H1 (cell line): ENCODE measurements around the gene NDUFS3. TPM values are rescaled to one million over a fixed set of nuclear protein-coding genes. Genes with fewer than 3 reads are reported as not detected.

Experiments
- CTCF ChIA-PET: fragments of 300-600 bp; sonication (Branson Sonifier 250); formaldehyde crosslinking; loops from one replicate; lab custom pipeline; 2021; ENCODE audit not compliant: partially characterized antibody; lab: Charles Lee
- POLR2A ChIA-PET: fragments of 300-600 bp; sonication (Branson Sonifier 250); formaldehyde crosslinking; loops from one replicate; lab custom pipeline; 2021; ENCODE audit warnings: inconsistent platforms; ENCODE audit not compliant: partially characterized antibody; lab: Charles Lee
- DNase-seq, 2 experiments: peaks; one replicate each; pipeline versions ENCODE4 v3.0.0 to v3.0.0-alpha.2; 2010 to 2022; ENCODE audit warnings: low spot score in 2 of 2, low read depth in 1 of 2, mixed read lengths in 1 of 2
- FAIRE-seq: peaks from 2 replicates; lab custom pipeline; 2011; peaks lifted over from hg19 to GRCh38; lab: Jason Lieb, UNC
- H2AFZ ChIP-seq: 2 replicates; pipeline ENCODE4 v1.8.1; 2012; ENCODE audit warnings: low read length, inconsistent platforms
- H2AK5ac ChIP-seq: 2 replicates; pipeline ENCODE4 v1.6.1; 2013; ENCODE audit warnings: low read depth, low read length
- H2BK120ac ChIP-seq: replicated peaks from 2 replicates; pipeline ENCODE3; 2013; ENCODE audit warnings: low read depth, low read length, inconsistent platforms
- H2BK12ac ChIP-seq: 2 replicates; pipeline ENCODE4 v1.6.1; 2013; ENCODE audit warnings: low read depth, low read length
- H2BK15ac ChIP-seq: 2 replicates; pipeline ENCODE4 v1.6.1; 2013; ENCODE audit warnings: low read length
- H2BK20ac ChIP-seq: 2 replicates; pipeline ENCODE4 v1.6.1; 2013; ENCODE audit warnings: low read length
- H2BK5ac ChIP-seq: 2 replicates; pipeline ENCODE4 v1.6.1; 2013; ENCODE audit warnings: low read depth, low read length
- H3K14ac ChIP-seq: 2 replicates; pipeline ENCODE4 v1.6.1; 2013; ENCODE audit warnings: inconsistent platforms; ENCODE audit not compliant: insufficient read length
- H3K18ac ChIP-seq: 2 replicates; pipeline ENCODE4 v1.6.1; 2013; ENCODE audit warnings: low read length; ENCODE audit errors: extremely low read depth
- H3K23ac ChIP-seq: 2 replicates; pipeline ENCODE4 v1.6.1; 2013; ENCODE audit warnings: inconsistent platforms; ENCODE audit not compliant: insufficient read length
- H3K23me2 ChIP-seq: 2 replicates; pipeline ENCODE4 v1.6.1; 2013; ENCODE audit warnings: low read depth, low read length
- H3K27ac ChIP-seq: 2 replicates; pipeline ENCODE4 v1.6.1; 2011; ENCODE audit warnings: low read depth, low read length, inconsistent platforms
- H3K27me3 ChIP-seq, 4 experiments: replicated peaks in 1 of 4; 1 replicate in 1 of 4; 2 replicates in 3 of 4; pipeline versions ENCODE4 v1.6.1 to v1.8.1; 2011 to 2013; ENCODE audit warnings: low read length in 3 of 4, mild to moderate bottlenecking in 3 of 4, inconsistent platforms in 2 of 4, mixed read lengths in 2 of 4, moderate library complexity in 1 of 4; ENCODE audit not compliant: control insufficient read depth in 3 of 4, insufficient read depth in 3 of 4; ENCODE audit errors: extremely low read depth in 1 of 4
- H3K36me3 ChIP-seq, 4 experiments: 2 replicates each; pipeline versions ENCODE4 v1.6.1 to v1.8.1; 2011 to 2013; ENCODE audit warnings: mild to moderate bottlenecking in 4 of 4, low read length in 3 of 4, moderate library complexity in 2 of 4, control low read depth in 1 of 4, inconsistent platforms in 1 of 4; ENCODE audit not compliant: insufficient read depth in 4 of 4, control insufficient read depth in 2 of 4
- H3K4ac ChIP-seq: replicated peaks from 2 replicates; pipeline ENCODE3; 2013; ENCODE audit warnings: low read length, low read depth, mixed read lengths, inconsistent platforms; ENCODE audit not compliant: insufficient read length
- H3K4me1 ChIP-seq, 4 experiments: replicated peaks in 1 of 4; 1 replicate in 1 of 4; 2 replicates in 3 of 4; pipeline versions ENCODE4 v1.6.1 to v1.8.1; 2011 to 2013; ENCODE audit warnings: low read length in 3 of 4, inconsistent platforms in 2 of 4, mixed read lengths in 1 of 4; ENCODE audit not compliant: insufficient read depth in 4 of 4, control insufficient read depth in 3 of 4
- H3K4me2 ChIP-seq, 2 experiments: 2 replicates each; pipeline versions ENCODE4 v1.6.1 to v1.8.1; 2011 to 2013; ENCODE audit warnings: low read depth in 2 of 2, low read length in 2 of 2, control low read depth in 1 of 2, inconsistent platforms in 1 of 2, mild to moderate bottlenecking in 1 of 2; ENCODE audit not compliant: insufficient read depth in 1 of 2
- H3K4me3 ChIP-seq, 4 experiments: fragments of 200-600, 300-600 bp in 1 of 4; sonication (generic), shearing (Covaris generic), sonication (Bioruptor Twin) in 1 of 4; 2 replicates each; pipeline versions ENCODE4 v1.5.1 to v1.8.1; 2011 to 2016; ENCODE audit warnings: low read length in 4 of 4, low read depth in 3 of 4, control low read depth in 2 of 4, inconsistent platforms in 2 of 4, mild to moderate bottlenecking in 2 of 4, mixed read lengths in 1 of 4, moderate library complexity in 1 of 4; ENCODE audit not compliant: insufficient read depth in 2 of 4; ENCODE audit errors: extremely low read depth in 1 of 4
- H3K56ac ChIP-seq: replicated peaks from 2 replicates; pipeline ENCODE3; 2013; ENCODE audit warnings: low read depth, mild to moderate bottlenecking, mixed read lengths, low read length, inconsistent platforms; ENCODE audit not compliant: insufficient read length
- H3K79me1 ChIP-seq: 2 replicates; pipeline ENCODE4 v1.6.1; 2013; ENCODE audit warnings: low read depth, low read length, control low read depth
- H3K79me2 ChIP-seq, 2 experiments: 2 replicates each; pipeline versions ENCODE4 v1.6.1 to v1.8.1; 2012 to 2013; ENCODE audit warnings: low read length in 2 of 2, mild to moderate bottlenecking in 2 of 2, inconsistent platforms in 1 of 2; ENCODE audit not compliant: insufficient read depth in 2 of 2, control insufficient read depth in 1 of 2
- H3K9ac ChIP-seq, 4 experiments: replicated peaks in 1 of 4; 1 replicate in 1 of 4; 2 replicates in 3 of 4; pipeline versions ENCODE4 v1.6.1 to v1.8.1; 2011 to 2013; ENCODE audit warnings: low read depth in 3 of 4, low read length in 3 of 4, control low read depth in 2 of 4, mild to moderate bottlenecking in 2 of 4, moderate library complexity in 2 of 4, inconsistent platforms in 1 of 4; ENCODE audit errors: extremely low read depth in 1 of 4
- H3K9me3 ChIP-seq, 2 experiments: 2 replicates each; pipeline versions ENCODE4 v1.6.1 to v1.8.1; 2012 to 2013; ENCODE audit warnings: mild to moderate bottlenecking in 2 of 2, moderate library complexity in 2 of 2, control low read depth in 1 of 2, inconsistent platforms in 1 of 2, low read depth in 1 of 2, low read length in 1 of 2, mixed read lengths in 1 of 2; ENCODE audit not compliant: insufficient read depth in 2 of 2
- H4K20me1 ChIP-seq, 2 experiments: replicated peaks in 1 of 2; 2 replicates each; pipeline versions ENCODE3 to v1.8.1; 2011 to 2013; ENCODE audit warnings: inconsistent platforms in 2 of 2, low read length in 2 of 2, mild to moderate bottlenecking in 1 of 2; ENCODE audit not compliant: insufficient read depth in 2 of 2, control insufficient read depth in 1 of 2
- H4K5ac ChIP-seq: 2 replicates; pipeline ENCODE4 v1.6.1; 2013; ENCODE audit warnings: low read length, low read depth, mixed read lengths, inconsistent platforms; ENCODE audit not compliant: insufficient read length
- H4K8ac ChIP-seq: 2 replicates; pipeline ENCODE4 v1.8.0; 2013; ENCODE audit warnings: mild to moderate bottlenecking, moderate library complexity, low read length, inconsistent platforms; ENCODE audit not compliant: insufficient read depth; ENCODE audit errors: extremely low read depth
- H4K91ac ChIP-seq: replicated peaks from 2 replicates; pipeline ENCODE3; 2013; ENCODE audit warnings: low read length, mixed read lengths, inconsistent platforms; ENCODE audit not compliant: insufficient read length
- ASH2L ChIP-seq: fragments of 200-600, 300-600 bp; sonication (generic); IDR thresholded peaks from one replicate; pipeline ENCODE4 v1.7.1; 2017; ENCODE audit warnings: low read length
- CHD1 ChIP-seq: IDR thresholded peaks from 2 replicates; pipeline ENCODE4 v1.6.1; 2012; ENCODE audit warnings: low read depth, low read length, improper control_type of control experiment
- EGR1 ChIP-seq: IDR thresholded peaks from 2 replicates; pipeline ENCODE4 v1.6.1; 2011; ENCODE audit warnings: low read depth, low read length, borderline replicate concordance
- EZH2 ChIP-seq: fragments of 200-600 bp; sonication (generic); IDR thresholded peaks from 2 replicates; pipeline ENCODE4 v1.7.1; 2012; ENCODE audit warnings: low read depth, mild to moderate bottlenecking, moderate library complexity, low read length, inconsistent platforms; ENCODE audit not compliant: severe bottlenecking
- GABPA ChIP-seq: IDR thresholded peaks from 2 replicates; pipeline ENCODE4 v1.6.1; 2011; ENCODE audit warnings: mild to moderate bottlenecking, low read length, moderate library complexity, borderline replicate concordance; ENCODE audit not compliant: insufficient read depth
- HDAC6 ChIP-seq: IDR thresholded peaks from one replicate; pipeline ENCODE4 v1.7.1; 2012; ENCODE audit warnings: low read depth, mild to moderate bottlenecking, inconsistent platforms, low read length, moderate library complexity
- JUND ChIP-seq: IDR thresholded peaks from 2 replicates; pipeline ENCODE4 v1.6.1; 2011; ENCODE audit warnings: mild to moderate bottlenecking, improper control_type of control experiment, low read length
- RXRA ChIP-seq: IDR thresholded peaks from 2 replicates; pipeline ENCODE4 v1.6.1; 2011; ENCODE audit warnings: low read depth, mild to moderate bottlenecking, low read length, moderate library complexity; ENCODE audit not compliant: insufficient read depth
- SP2 ChIP-seq: IDR thresholded peaks from 2 replicates; pipeline ENCODE4 v1.6.1; 2012; ENCODE audit warnings: mild to moderate bottlenecking, low read length, inconsistent platforms
- SUZ12 ChIP-seq: fragments of 200-600 bp; sonication (generic); IDR thresholded peaks from 2 replicates; pipeline ENCODE4 v1.6.1; 2012; ENCODE audit warnings: mild to moderate bottlenecking, inconsistent platforms, low read length, moderate library complexity, mixed read lengths
- TAF1 ChIP-seq: IDR thresholded peaks from 2 replicates; pipeline ENCODE4 v1.6.1; 2011; ENCODE audit warnings: mild to moderate bottlenecking, low read depth, low read length
- TBP ChIP-seq: IDR thresholded peaks from 2 replicates; pipeline ENCODE4 v1.6.1; 2011; ENCODE audit warnings: low read depth, low read length, improper control_type of control experiment
- ZNF274 ChIP-seq: IDR thresholded peaks from 2 replicates; pipeline ENCODE4 v1.7.0; 2012; ENCODE audit warnings: low read length, borderline replicate concordance; ENCODE audit errors: extremely low read depth
- WGBS, 2 experiments: shearing (Covaris generic) in 1 of 2; methylation state at CpG; one replicate each; pipeline versions ENCODE4 v1.1.6 to v1.1.7; 2013 to 2015; ENCODE audit warnings: low lambda C conversion rate in 2 of 2, mixed read lengths in 2 of 2, inconsistent platforms in 1 of 2, low coverage in 1 of 2, missing lambda C conversion rate in 1 of 2; ENCODE audit not compliant: insufficient replicate concordance in 2 of 2, insufficient coverage in 1 of 2, insufficient read length in 1 of 2; ENCODE audit errors: extremely low coverage in 1 of 2, missing lambda C conversion rate in 1 of 2; 5-methylcytosine and 5-hydroxymethylcytosine counted together
- polyA plus RNA-seq, 7 experiments: library from polyadenylated mRNA; depleted of rRNA in 3 of 7; stranded (reverse) in 5 of 7; unstranded in 2 of 7; fragments of >200 nt in 5 of 7; fragments of 200-250 nt in 2 of 7; gene quantifications; 1 replicate in 5 of 7; 2 replicates in 1 of 7; 4 replicates in 1 of 7; pipeline versions ENCODE4 v1.2.1 to v1.2.3, GENCODE V29; 2011 to 2013; ENCODE audit warnings: missing spikeins in 2 of 7, mixed read lengths in 2 of 7
- total RNA-seq: library from RNA; stranded (reverse); fragmentation: NEBNext Ultra II Directional; extraction: Animal tissue kit (Norgen Biotek cat#: 25700); gene quantifications from 2 replicates; pipeline ENCODE4 v1.2.1, GENCODE V29; 2021

Gene NDUFS3
- total and polyA plus RNA-seq, 2 of the 8 experiments (the other 6 are each of a cell fraction or from before 2014, with no cell fraction given): 135 to 241 TPM

GRCh38 chr11:47531666-47532065, 47.2 kb upstream of the NDUFS3 start:
- 91% methylated on average over 2 of the region's 3 CpGs; no CpG with 5 or more reads in 1 of the 2 experiments for WGBS, 2 experiments
- Histone ChIP-seq H2BK15ac (no peak overlapping the region), H2BK5ac (no peak overlapping the region), H2BK20ac (no peak overlapping the region), H3K9me3 (no peaks in the 10 kb centered on the region), H4K20me1 (peaks cover 23% of the 10 kb centered on the region in 2 experiments), H4K91ac (no peak overlapping the region), H3K79me1 (no peaks in the 10 kb centered on the region), H3K4me3 (no peak overlapping the region), H2AK5ac (no peak overlapping the region), H3K4ac (no peak overlapping the region), H3K23ac (no peak overlapping the region), H3K14ac (no peak overlapping the region), H3K23me2 (no peaks in the 10 kb centered on the region), H2BK120ac (no peak overlapping the region), H2BK12ac (no peak overlapping the region), H3K27ac (no peak overlapping the region), H4K8ac (no peak overlapping the region), H3K18ac (no peak overlapping the region), H3K36me3 (peaks cover 0 to 8% (median 0%) of the 10 kb centered on the region in 4 experiments; a peak in 1 of 8 replicates), H3K27me3 (no peaks in the 10 kb centered on the region), H3K56ac (no peak overlapping the region), H3K4me2 (no peak overlapping the region), H4K5ac (no peak overlapping the region), H3K79me2 (peaks cover 20 to 99% of the 10 kb centered on the region in 2 experiments)
- POLR2A ChIA-PET: interaction anchor here (1.4 to 2.1 kb wide), 4 partner anchors 9 to 22 kb away, joined by 4 to 10 read pairs (median 6); partner anchors contain the start of gene CELF1
- DNase-seq (no peak), FAIRE-seq (no peak)
- CTCF ChIA-PET: interaction anchor here (0.5 to 1.4 kb wide), 6 partner anchors 8 to 119 kb away, joined by 3 to 4 read pairs (median 4); partner anchors contain the start of gene CELF1
- TF ChIP-seq SP2 (no peak), EGR1 (no peak), ZNF274 (no peak), HDAC6 (no peak), TAF1 (no peak), JUND (no peak), EZH2 (no peak), RXRA (no peak), TBP (no peak), GABPA (no peak), ASH2L (no peak), CHD1 (no peak), SUZ12 (no peak)
- TF ChIP-seq, all 59 proteins: peak for 0
- Histone ChIP-seq H3K4me1 (no peaks in the 10 kb centered on the region; a peak in 1 of 7 replicates), H3K9ac (no peak overlapping the region), H2AFZ (no peak overlapping the region)
